Lung (tissue), 12 donors: ENCODE measurements around the gene CCDC148. TPM values are rescaled to one million over a fixed set of nuclear protein-coding genes. Genes with fewer than 3 reads are reported as not detected.
"Not testable (repeated sequence)": the region's sequence is repeated elsewhere in the genome, so short reads cannot be mapped to it uniquely, and the experiment has no call there.

ENCODE experiments used
- ATAC-seq: fragments of 200-7000 bp; cut with Tn5 transposase; one replicate; pipeline ENCODE4 v1.9.1; 2020; ENCODE audit warnings: moderate number of reproducible peaks; ENCODE audit not compliant: insufficient read depth, low FRiP score
- DNase-seq, 3 donors: peaks; one replicate each; pipeline ENCODE4 v3.0.0-alpha.2; 2013 to 2017
- H3K27ac ChIP-seq, 2 donors: one replicate each; pipeline ENCODE4 v1.5.1; 2013; ENCODE audit warnings: mild to moderate bottlenecking in 2 of 2, moderate library complexity in 2 of 2, control low read depth in 1 of 2, inconsistent platforms in 1 of 2, low read depth in 1 of 2, low read length in 1 of 2
- H3K27me3 ChIP-seq, 3 donors: one replicate each; pipeline ENCODE4 v1.5.1; 2013; ENCODE audit warnings: low read length in 2 of 3; ENCODE audit not compliant: control insufficient read depth in 3 of 3, insufficient read depth in 3 of 3
- H3K36me3 ChIP-seq, 4 donors: one replicate each; pipeline ENCODE4 v1.5.1; 2013; ENCODE audit warnings: low read length in 4 of 4, mild to moderate bottlenecking in 1 of 4, moderate library complexity in 1 of 4; ENCODE audit not compliant: control insufficient read depth in 4 of 4, insufficient read depth in 4 of 4
- H3K4me1 ChIP-seq, 5 donors: one replicate each; pipeline ENCODE4 v1.5.1; 2013; ENCODE audit warnings: low read length in 5 of 5, mild to moderate bottlenecking in 2 of 5, moderate library complexity in 1 of 5; ENCODE audit not compliant: control insufficient read depth in 5 of 5, insufficient read depth in 5 of 5
- H3K4me3 ChIP-seq: one replicate; pipeline ENCODE4 v1.5.1; 2013; ENCODE audit warnings: mild to moderate bottlenecking, control low read depth, moderate library complexity
- H3K9ac ChIP-seq, 2 donors: one replicate each; pipeline ENCODE4 v1.5.1; 2013; ENCODE audit warnings: low read length in 2 of 2, control low read depth in 1 of 2; ENCODE audit not compliant: insufficient read depth in 1 of 2
- H3K9me3 ChIP-seq, 4 donors: one replicate each; pipeline ENCODE4 v1.5.1; 2013; ENCODE audit warnings: low read length in 3 of 4, mild to moderate bottlenecking in 1 of 4, moderate library complexity in 1 of 4; ENCODE audit not compliant: control insufficient read depth in 4 of 4, insufficient read depth in 3 of 4
- WGBS, 2 donors: extraction: QIAGEN DNeasy Blood & Tissue Kit; methylation state at CpG; one replicate each; pipeline ENCODE4 v1.1.7; 2013; 5-methylcytosine and 5-hydroxymethylcytosine counted together
- polyA plus RNA-seq, 2 donors: library from polyadenylated mRNA; stranded (reverse); fragments of 200-250 nt; gene quantifications; one replicate each; pipeline ENCODE4 v1.2.1, GENCODE V29; 2013
- total RNA-seq, 2 donors: library from RNA; depleted of rRNA in 1 of 2; stranded (reverse); fragments of >200 nt in 1 of 2; gene quantifications; one replicate each; pipeline ENCODE4 v1.2.1, GENCODE V29; 2014 to 2021
- TF ChIP-seq, protein P1 (sequence below): IDR thresholded peaks from 2 replicates; pipeline ENCODE4 v1.5.1; 2012; ENCODE audit warnings: mild to moderate bottlenecking; ENCODE audit errors: control extremely low read depth, extremely low read depth
- donor health status: control.
- donor health status: control.
- donor health status: Bipolar disorder and iron deficiency.
- donor health status: healthy.
- donor health status: DM: yes; HTN: yes; CAD: no.

The CCDC148 gene
- total and polyA plus RNA-seq, 4 donors, result 0.61 to 8.6 (median 2.5) TPM

DNA sequence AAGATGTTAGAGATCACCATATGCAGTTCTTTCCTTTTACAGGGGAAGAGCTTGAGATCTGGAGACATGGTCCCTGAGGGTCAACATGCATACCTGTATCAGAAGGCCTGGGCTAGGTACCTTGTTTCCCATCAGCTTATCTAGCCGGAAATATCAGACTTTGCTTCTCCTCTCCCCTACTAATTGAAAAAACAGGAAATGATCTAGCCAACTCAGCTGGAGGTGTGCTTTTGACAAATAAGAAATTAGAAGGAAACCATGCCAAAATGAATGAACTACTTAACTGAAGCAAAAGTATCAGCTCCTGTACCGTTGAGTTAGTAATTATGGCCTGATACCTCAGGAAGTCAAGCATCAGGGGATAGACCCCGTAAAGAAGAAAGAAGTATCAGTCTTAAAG lies 20.6 kb upstream of the CCDC148 start:
- TF ChIP-seq, protein P1, sequence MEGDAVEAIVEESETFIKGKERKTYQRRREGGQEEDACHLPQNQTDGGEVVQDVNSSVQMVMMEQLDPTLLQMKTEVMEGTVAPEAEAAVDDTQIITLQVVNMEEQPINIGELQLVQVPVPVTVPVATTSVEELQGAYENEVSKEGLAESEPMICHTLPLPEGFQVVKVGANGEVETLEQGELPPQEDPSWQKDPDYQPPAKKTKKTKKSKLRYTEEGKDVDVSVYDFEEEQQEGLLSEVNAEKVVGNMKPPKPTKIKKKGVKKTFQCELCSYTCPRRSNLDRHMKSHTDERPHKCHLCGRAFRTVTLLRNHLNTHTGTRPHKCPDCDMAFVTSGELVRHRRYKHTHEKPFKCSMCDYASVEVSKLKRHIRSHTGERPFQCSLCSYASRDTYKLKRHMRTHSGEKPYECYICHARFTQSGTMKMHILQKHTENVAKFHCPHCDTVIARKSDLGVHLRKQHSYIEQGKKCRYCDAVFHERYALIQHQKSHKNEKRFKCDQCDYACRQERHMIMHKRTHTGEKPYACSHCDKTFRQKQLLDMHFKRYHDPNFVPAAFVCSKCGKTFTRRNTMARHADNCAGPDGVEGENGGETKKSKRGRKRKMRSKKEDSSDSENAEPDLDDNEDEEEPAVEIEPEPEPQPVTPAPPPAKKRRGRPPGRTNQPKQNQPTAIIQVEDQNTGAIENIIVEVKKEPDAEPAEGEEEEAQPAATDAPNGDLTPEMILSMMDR, result no peak
- Histone ChIP-seq H3K9ac (no peak overlapping the region), H3K27ac (no peak overlapping the region), H3K27me3 (no peaks in the 10 kb centered on the region), H3K4me3 (no peak overlapping the region), H3K4me1 (peaks cover 0 to 25% (median 5%) of the 10 kb centered on the region in 5 donors), H3K36me3 (peaks cover 0 to 6% (median 2%) of the 10 kb centered on the region in 4 donors), H3K9me3 (peaks cover 0 to 2% (median 0%) of the 10 kb centered on the region in 4 donors)
- 26 to 44% methylated on average over 3 of the region's 3 CpGs for WGBS, 2 donors
- DNase-seq (no peak), ATAC-seq (no peak)

DNA sequence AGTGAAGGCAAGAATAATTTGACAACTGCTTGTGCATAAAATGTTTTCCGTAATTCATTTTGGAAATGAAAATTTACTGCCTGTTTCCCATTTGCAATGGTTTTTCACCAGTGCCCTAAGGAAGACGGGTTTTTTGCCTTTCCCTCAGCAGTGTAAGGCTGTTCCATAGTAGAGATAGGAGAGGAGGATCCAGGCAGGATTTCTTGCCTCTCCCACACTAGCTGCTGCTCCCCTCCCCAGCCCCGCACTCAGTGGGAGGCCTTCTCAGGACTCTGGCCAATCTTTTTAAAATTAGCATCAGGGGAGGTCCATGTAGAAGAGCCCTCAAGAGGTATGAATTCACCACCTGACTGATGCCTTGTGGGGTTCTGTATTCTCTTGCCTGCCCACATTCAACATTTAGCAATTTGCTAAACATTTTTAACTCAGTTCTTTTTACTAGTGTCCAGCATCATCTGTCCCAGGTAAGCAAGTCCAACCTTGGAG lies 18.0 kb upstream of the CCDC148 start:
- WGBS, 2 donors, result 97 to 98% methylated on average over 3 of the region's 3 CpGs
- not testable (repeated sequence) for H3K27ac ChIP-seq, H3K4me3 ChIP-seq, H3K9ac ChIP-seq, DNase-seq, H3K27me3 ChIP-seq, ATAC-seq, H3K9me3 ChIP-seq
- peaks cover 0 to 14% (median 5%) of the 10 kb centered on the region in 4 donors for H3K36me3 ChIP-seq
- peaks cover 0 to 22% (median 5%) of the 10 kb centered on the region in 5 donors for H3K4me1 ChIP-seq

DNA sequence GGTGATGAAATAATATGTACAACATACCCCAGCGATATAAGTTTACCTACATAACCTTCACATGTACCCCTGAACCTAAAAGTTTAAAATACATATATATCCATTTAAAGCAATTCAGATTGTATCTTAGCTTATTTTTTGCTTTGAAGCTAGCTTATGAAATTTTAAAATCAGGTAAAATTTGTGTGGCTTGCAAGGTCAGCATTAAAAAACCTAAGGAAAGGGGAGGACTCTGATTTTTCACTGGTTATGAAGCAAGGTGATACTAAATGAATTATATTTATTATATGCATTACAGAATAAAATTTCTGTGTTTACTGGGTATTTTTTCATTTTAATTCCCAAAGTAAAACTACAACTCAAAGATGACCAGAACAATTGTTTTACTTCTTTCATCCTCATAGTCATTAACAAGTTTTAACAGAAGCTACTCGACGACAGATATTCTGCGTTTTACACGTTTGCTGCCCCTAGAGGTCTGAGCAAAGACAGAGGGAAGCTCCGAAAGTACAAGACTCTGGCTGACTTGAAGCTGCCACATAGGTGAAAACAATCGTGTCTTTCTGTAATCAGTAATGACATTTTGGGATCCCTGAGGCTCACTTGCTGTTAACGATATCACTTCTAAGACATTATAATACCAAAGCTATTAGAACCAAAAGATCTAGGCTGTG lies 17.3 kb upstream of the CCDC148 start:
- TF ChIP-seq, protein P1, result no peak
- H3K4me3 ChIP-seq, result no peak overlapping the region
- 92 to 93% methylated on average over 8 of the region's 8 CpGs for WGBS, 2 donors
- H3K36me3 ChIP-seq, result peaks cover 0 to 14% (median 5%) of the 10 kb centered on the region in 4 donors
- ATAC-seq (no peak), DNase-seq (no peak)
- H3K9me3 ChIP-seq, result peaks cover 0 to 2% (median 0%) of the 10 kb centered on the region in 4 donors
- H3K4me1 ChIP-seq, result peaks cover 0 to 17% (median 5%) of the 10 kb centered on the region in 5 donors
- no peaks in the 10 kb centered on the region for H3K27me3 ChIP-seq
- no peak overlapping the region for H3K9ac ChIP-seq
- no peak overlapping the region for H3K27ac ChIP-seq

DNA sequence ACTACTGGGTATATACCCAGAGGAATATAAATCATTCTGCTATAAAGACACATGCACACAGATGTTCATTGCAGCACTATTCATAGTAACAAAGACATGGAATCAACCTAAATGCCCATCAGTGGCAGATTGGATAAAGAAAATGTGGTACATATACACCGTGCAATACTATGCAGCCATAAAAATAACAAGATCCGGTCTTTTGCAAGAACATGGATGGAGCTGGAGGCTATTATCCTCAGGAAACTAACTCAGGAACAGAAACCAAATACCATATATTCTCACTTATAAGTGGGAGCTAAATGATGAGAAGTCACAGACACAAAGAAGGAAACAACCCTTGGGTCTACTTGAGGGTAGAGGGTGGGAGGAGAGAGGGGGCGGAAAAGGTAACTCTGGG lies 16.7 kb upstream of the CCDC148 start:
- H3K27me3 ChIP-seq, H3K27ac ChIP-seq, H3K4me3 ChIP-seq, DNase-seq, H3K9me3 ChIP-seq, ATAC-seq, H3K9ac ChIP-seq: not testable (repeated sequence)
- peaks cover 0 to 12% (median 5%) of the 10 kb centered on the region in 5 donors for H3K4me1 ChIP-seq
- 96 to 97% methylated on average over 3 of the region's 3 CpGs for WGBS, 2 donors
- H3K36me3 ChIP-seq, result peaks cover 0 to 14% (median 5%) of the 10 kb centered on the region in 4 donors

- ATAC-seq, H3K27ac ChIP-seq, H3K9ac ChIP-seq, DNase-seq, H3K27me3 ChIP-seq, H3K9me3 ChIP-seq, H3K4me3 ChIP-seq, H3K4me1 ChIP-seq: not testable (repeated sequence)
- WGBS, 2 donors, result 94 to 96% methylated on average over 3 of the region's 3 CpGs
- peaks cover 0 to 14% (median 5%) of the 10 kb centered on the region in 4 donors for H3K36me3 ChIP-seq
Observed at GRCh38 chr2:158472829-158473228, 16.3 kb upstream of the CCDC148 start.
